HG02943 (cell line): ENCODE results near the gene TRPM1.
"Not testable (repeated sequence)": the region's sequence is repeated elsewhere in the genome, so short reads cannot be mapped to it uniquely, and the experiment has no call there.

ENCODE experiments used
- ATAC-seq: cut with Tn5 transposase; IDR thresholded peaks from one replicate; pipeline ENCODE4 v1.9.1; 2021; ENCODE audit warnings: mild to moderate bottlenecking, low read depth, moderate library complexity; ENCODE audit not compliant: unreplicated experiment

TRPM1 gene

DNA sequence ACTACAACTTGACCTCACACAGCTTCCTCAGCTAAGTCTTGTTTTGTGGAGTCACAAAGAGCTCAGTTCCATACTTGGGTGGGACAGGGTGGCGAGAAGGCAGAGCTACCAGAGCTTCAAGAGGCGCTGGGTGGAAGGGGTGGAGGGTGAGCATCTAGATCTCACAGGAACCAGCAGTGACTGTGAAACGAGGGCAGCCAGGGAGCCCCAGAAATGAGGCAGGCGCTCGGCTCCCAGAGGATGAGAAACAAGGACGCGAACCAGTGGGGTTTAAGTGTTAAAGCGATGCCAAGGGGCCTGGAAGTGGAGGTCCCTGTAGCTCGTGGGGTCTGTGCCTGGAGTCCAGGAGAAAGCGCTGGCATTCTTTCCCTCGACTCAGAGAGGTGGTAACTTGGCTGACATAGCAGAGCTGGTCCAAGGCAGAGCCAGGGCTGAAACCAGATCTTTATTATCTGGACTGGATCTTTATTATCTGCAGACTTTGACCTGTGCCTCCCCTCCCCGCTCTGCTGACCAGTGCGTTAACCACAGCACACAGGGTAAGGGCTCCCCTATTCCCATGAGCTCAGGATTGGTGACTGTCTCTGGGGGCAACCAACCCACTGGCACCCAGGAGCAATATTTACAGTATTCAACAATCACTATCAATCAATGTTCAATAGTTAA is 26.2 kb upstream of the TRPM1 start:
- no peak for ATAC-seq

DNA sequence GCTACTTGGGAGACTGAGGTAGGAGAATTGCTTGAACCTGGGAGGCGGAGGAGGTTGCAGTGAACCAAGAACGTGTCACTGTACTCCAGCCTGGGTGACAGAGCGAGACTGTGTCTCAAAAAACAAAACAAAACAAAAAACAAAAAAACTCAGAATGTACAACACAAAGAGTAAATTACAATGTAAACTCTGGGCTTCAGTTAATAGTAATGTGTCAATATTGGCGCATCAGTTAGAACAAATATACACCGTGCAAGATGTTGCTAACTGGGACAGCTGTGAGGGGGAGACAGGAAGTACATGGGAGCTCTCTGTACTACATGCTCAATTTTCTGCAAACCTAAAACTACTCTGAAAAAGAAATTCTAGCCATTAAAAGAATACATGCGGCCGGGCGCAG is 23.5 kb upstream of the TRPM1 start:
- ATAC-seq = no peak

DNA sequence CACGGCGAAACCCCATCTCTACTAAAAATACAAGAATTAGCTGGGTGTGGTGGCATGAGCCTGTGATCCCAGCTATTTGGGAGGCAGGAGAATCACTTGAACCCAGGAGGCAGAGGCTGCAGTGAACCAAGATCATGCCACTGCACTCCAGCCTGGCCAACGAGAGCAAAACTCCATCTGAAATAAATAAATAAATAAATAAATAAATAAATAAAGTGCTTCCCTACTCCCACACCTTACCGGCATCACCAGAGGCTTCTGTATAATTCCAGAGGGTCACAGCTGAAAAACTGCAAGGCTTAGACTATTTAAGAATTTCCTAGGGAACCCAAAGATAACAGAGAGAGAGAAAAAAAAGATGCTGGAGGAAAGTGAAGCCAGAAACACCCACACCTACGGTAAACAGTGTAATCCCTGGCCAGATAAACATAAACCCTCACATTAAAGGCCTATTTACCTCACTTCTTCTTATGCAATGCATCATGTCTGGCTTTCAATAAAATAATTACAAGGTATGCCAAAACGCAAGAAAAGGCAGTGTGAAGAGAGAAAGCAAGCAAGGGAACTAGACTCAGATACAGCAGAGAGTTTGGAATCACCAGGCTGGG is 15.0 kb upstream of the TRPM1 start:
- no peak for ATAC-seq

DNA sequence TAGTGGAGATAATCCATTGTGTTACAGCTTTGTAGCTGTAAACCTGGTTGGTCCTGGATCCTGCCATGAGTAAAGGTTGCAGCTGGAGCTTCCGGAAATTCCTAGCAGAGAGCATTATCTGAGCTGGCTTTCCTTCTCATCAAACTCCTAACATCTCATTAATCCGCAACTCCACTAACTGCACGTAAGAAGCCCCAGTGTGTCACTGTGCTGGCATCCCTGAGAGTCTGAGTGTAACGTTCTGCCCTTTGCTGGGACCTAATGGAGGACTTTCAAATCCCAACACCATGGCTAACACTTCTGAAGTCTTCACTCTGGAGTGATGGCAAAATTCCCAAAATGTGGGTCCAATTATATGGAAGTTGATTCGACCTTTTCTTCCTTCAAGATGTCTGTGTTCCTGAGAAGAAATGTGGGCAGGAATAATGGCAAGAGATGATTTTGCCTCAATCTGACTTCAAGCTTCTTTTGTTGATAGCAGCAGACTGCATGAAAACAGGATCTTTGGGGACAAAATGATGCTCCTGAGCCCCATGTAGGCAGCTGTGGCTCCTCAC is 9.6 kb upstream of the TRPM1 start:
- ATAC-seq = no peak

DNA sequence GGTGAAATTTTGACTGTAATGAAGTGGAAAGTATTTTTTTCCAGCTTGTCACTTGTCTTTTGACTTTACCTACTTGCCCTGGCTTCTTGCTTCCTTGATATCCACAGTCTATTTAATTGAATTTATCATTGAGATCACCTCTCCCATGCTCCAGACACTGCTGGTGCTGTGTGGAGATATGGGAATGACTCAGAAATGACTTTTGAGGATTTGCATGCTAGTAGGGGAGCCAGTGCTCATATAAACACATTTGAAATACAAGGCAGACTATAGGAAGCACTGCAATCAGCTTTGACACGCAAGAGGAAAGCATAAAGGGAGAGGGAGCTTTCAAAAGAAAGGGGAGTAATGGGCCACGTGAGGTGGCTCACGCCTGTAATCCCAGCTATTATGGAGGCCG is 7.3 kb upstream of the TRPM1 start:
- no peak for ATAC-seq

DNA sequence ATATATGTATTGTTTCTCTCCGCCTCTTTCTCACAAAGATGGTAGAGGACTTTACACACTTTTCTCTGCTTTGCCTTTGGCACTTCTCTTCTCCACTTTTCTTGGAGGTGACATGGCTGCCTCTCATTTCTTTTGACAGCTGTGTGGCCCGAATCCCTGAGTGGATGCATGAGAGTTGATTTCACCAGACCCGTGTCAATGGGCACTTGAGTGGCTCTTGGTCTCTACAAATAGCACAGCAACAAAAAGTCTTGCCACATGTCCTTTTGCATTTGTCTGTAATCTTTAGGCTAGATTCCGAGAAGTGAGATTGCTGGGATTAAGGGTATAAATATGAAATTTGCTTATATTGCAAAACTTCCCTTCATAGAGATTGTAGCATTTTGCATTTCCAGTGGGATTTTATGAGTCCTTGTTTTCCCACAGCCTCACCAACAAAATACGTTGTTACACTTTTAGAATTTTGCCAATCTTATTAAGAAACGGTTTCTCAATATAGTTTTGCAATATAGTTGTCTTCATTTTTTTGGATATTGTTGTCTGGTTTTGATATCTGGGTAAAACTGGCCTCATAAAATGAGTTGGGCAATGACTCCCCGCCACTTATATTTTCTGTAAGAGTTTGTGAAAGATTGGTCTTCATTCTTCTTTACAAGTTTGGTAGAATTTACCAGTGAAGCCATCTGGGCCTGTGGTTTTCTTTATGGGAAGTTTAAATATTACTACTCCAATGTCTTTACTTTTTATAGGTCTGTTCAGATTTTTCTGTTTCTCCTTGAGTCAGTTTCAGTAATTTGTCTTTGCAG is 5.2 kb upstream of the TRPM1 start:
- ATAC-seq = no peak

DNA sequence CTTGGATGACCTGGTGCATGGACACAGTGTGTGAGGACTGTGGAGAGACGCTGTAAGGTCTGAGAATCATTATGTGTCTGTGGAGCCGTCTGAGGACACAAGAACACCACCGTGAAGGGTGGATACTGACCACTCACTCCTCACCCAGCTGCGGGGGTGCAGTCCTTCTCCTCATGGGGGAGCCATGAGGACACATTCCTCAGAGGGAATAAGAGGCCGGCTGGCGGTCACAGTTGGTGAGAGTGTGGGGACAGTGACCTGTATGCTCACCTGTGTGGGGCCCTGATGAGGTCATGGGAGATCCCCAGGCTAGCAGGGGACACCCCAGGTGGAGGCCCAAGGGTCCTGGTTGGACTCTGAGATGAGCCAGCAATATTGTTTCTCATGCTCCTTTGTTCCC is 2.5 kb upstream of the TRPM1 start:
- no peak for ATAC-seq

DNA sequence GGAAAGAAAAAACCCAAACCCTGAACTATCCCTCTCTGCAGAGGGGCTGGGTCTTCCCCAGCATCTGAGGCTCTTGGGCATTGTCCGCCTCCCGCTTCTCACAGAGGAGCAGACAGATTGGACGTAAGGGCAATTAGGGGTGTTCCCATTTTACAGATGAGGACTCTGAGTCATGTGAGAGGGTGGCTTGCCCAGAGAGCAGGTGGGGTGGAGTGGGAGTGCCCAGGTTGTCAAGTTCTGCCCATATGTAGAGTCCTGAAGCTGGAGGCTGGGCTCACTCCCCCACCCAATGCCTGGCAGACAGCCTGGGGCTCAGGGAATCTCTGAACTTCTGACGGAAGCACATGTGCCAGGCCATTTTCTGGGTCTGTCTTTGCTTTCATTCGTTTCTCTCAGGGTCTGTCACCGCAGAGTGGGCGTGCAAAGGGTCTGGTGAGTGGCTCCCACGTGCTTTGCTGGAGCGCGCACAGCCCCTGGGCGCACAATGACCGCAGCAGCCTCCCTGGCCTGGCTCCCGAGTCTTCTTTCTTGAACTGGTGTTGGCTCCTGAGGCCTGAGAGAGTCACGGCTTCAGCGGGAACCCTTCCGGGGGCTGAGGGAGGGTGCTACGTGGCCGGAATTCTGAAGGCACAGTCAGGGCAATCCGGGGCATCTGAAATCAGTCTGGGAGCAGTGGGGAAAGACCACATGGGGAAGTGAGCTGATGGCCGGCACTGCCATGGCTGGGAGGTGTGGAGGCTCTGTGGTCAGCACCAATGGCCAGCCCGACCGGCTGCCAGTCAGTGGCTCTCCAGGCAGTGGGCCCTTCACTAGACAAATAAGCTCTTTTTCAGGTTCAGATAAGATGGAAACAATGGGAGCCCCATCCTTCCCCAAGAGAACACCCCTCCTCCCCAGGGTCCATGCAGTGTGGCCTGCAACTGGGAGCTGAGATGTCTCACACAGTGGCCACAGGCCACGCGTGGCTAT is 1.1 kb upstream of the TRPM1 start:
- ATAC-seq = no peak

DNA sequence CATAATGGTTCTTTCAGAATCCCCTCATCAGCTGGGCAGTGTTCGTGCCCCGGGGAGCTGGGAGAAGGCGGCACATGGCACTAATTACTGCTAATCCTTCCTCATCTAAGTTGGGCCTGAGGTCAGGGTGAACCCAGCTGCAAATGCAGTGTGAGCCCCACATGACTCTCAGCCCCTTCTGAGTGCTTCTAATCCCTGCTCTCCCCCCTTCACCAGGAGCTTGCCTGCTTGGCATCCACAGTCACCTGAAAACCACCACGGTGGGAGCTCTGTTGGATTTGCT is 455 bp upstream of the TRPM1 start:
- no peak for ATAC-seq

DNA sequence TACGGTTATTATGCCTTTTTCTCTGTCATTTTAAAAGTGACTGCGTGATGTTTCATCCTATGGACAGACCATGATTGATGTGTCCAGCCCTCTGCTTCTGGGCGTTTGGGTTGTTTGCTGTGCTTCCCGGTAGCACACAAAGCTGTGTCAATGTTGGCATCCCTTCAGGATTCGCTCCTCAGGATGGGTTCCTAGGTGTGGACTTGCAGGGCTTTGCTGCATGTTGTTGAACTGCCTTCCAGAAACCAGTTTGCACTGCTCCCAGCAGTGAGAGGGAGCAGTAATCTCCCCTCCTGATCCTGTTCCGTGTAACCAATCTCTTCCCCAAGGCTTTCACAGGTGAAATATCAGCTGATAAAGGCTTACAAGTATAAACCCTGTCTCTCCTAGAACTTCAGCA is 787 bp downstream of the TRPM1 start:
- no peak for ATAC-seq

DNA sequence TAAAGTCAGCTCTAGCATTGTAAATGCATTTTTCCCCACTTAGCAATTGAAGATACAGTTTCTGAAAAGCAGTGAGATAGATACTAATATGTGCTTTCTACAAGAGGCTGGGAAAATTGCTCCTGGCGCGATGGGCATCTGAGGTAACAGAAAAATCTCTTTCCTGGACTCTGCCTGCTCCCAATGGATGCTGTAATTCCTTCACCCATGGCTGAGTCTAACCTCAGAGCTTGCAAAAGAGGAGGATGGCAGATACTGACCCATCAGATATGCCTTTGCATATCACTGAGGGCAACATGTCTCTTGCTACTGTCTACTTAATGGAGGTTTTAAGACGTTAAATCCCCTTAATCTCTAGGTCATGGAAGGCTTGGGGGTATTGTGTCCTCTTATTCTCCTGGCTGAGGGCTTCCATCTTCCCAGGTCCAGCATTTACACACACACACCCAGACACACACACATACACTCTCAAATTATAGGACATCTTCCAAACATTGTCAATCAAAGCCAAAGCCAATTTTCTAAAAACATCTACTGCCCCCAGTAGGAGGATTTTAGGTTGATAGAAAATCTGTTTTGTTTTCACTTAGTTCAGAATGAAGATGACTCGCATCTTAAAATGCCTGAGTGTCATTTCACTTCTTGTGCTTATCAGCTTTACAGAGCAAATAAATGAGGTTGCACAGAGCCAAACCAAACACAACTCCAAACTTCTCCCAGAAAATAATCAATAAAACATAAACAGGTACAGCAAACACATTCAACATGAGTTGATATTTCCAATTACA is 2.4 kb downstream of the TRPM1 start:
- ATAC-seq = no peak

DNA sequence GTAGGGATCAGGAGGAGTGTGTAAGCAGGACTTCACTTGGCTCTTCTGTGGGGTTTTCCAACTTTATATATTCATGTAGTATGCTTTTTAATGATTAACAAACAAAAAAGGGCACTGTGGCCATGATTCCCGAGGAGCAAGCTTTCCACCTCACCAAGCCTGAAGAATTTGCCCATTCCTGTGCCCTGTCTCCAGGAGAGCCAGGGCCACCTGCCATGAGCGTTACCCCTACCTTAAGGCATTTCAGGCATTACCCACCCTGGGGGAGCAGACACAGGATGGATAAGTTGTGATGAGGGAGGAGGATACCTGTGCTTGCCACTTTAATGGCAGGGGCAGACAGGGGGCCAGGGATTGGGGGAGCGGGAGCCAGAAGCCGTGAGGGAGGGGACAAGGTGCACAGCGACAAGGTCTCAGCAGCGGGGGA is 3.0 kb downstream of the TRPM1 start:
- no peak for ATAC-seq

DNA sequence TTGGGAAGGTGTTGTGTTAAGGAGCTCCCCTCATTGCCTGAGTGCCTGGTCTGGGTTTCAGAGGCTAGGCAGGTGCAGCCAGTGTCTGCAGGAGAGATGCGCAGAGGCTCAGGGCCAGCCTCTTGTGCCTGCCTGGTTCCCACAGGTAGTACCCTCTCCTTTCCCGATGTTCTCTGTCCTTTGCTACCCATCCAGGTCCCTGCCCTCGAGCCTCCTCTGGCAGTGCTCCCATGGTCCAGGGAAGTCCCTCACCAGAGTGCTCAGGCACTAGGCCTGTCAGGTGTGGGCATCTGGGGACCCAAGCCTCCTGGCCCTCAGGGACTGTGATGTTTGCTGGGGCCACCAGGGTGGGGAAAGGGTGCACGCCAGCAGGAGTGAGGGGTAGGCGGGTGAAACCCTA is 5.0 kb downstream of the TRPM1 start:
- ATAC-seq = no peak

DNA sequence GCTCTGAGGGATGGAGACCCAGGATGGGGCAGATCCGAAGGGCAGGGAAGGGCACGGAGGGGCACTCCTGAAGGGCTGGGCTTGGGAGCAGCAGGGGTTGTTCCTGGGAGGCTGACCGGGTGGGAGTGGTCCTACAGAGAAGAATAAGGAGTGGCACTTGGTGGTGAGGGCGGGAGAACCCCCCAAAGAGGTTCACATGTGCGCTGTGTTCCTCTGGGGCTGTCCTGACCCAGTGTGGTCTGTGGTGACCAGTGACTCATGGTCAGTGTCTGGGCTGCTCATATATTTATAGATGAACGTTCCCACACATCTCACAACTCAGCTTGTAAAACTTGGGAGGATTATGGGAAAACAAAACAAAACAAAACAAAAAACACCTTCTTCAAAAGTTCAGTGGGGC is 10.0 kb downstream of the TRPM1 start:
- no peak for ATAC-seq

DNA sequence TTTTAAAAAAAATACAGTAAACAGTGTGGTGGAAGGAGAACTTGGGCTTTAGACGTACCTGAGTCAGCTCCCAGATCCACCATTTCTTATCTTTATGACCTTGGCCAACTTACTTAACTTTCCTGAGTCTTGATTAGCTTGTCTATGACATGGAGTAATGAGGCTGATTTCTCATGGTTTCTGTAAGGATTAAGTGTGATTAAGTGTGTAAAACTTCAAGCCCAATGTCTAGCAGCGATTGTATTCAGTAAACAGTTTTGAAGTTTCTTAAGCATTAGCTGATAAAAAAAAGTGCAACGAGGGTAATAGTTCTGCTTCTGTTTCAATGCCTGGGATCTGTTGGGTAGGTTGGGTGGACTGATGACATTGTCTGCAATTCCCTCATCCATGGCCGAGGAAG is 10.8 kb downstream of the TRPM1 start:
- ATAC-seq = no peak

DNA sequence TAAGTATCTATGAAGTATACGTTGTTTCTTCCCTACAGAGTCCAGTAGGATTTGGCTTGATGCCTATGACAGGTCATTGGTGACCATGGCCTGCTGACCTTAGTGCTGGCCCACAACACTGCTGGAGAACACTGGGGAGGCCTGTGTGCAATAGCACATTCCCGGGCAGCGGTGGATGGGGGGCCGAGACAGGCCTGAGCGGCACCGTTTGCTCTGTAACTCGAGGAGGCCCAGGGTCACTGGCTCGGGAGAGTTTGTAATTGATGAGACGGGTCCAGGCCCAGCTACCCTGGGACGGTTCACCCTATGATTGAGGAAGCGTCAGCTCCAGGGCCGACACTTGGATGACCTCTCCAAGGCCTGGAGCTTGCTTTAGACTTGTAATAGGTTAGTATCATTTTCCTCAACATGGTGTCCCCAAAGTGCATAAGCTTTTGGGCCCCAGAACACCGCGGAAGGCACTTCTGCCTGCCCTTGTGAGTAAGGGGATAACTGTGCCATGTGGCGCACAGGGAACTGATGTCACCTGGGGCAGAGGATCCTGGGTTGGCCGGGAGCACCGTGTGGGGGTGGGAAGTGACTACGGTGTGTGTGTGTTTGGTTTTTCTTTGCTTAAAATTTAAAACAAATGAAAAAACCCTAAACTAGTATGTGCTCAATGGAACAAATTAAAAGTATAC is 12.0 kb downstream of the TRPM1 start:
- no peak for ATAC-seq

DNA sequence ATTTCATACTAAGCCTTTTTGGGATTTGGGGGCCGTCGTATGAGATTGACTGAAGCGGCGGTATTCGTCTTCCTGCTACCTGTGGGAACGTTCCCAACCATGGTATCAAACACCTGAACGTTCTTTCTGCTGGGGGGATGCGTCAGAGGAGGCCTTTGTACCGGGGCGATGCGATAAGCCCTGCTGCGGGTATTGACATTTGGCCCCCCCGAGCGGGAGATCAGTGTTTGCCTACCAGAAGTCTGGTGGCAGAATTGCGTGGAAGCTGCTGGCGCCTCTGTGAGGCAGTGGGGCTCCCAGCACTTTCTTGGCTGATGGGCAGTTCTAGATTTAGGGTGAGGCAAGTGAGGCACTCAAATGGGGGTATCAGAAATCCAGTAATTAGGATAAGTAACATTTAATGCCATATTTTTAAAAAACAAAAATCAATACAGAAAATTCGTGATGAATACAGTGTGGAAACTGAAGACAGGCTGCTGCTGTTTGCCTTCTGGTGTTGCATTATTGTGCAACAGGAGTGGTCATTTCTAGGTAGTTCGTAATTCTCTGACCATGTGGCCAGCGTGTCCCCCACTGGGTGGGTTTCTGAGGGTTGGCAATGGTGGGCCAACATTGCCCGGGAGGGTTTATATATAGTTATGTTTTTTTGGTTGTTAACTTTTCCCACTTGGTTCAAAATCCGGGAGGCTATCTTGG is 12.7 kb downstream of the TRPM1 start:
- ATAC-seq = no peak

DNA sequence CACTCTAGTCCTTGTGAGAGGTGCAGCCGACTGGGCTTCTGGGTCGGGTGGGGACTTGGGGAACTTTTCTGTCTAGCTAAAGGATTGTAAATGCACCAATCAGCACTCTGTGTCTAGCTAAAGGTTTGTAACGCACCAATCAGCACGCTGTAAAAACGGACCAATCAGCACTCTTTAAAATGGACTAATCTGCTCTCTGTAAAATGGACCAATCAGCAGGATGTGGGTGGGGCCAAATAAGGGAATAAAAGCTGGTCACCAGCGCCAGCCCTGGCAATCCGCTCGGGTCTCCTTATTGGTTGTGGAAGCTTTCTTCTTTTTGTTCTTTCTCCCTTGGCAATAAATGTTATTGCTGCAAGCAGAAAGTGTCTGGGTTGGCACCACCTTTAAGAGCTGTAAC is 13.5 kb downstream of the TRPM1 start:
- not testable (repeated sequence) for ATAC-seq

DNA sequence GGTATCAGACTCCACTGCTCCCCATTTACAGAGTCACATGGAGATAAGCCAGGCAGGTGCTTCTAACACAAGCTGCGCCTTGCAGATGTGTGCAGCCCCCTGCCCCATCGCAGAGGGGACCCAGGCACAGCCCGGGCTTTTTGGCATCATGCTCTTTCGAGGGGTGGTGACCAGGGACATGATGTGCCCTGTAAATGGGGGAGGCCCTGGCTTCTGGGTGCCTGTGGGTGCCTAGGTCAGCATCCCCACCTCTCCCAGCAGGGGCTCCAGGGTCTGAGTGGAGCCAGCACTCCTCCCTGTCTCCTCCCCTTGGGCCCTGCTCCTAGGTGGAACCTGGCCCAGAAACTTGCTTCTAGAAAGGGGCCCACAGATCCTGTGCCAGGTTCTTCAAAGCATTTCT is 15.2 kb downstream of the TRPM1 start:
- no peak for ATAC-seq
